Thyroid gland (tissue), 4 donors: Measurements from ENCODE around the gene FOXK1.

Source experiments
- CTCF ChIP-seq, 6 experiments: fragments of 200-600 bp in 3 of 6; fragments of 450-650 bp in 3 of 6; sonication (generic) in 3 of 6; IDR thresholded peaks; one replicate each; pipeline ENCODE4 v1.5.1; 2016 to 2019; ENCODE audit warnings: antibody characterized with exemption in 6 of 6, mild to moderate bottlenecking in 2 of 6, inconsistent platforms in 1 of 6, moderate library complexity in 1 of 6
- POLR2A ChIP-seq, 2 donors: fragments of 450-650 bp; IDR thresholded peaks; one replicate each; pipeline ENCODE4 v1.6.1; 2017; ENCODE audit warnings: antibody characterized with exemption in 2 of 2, mild to moderate bottlenecking in 2 of 2, moderate library complexity in 1 of 2

DNA sequence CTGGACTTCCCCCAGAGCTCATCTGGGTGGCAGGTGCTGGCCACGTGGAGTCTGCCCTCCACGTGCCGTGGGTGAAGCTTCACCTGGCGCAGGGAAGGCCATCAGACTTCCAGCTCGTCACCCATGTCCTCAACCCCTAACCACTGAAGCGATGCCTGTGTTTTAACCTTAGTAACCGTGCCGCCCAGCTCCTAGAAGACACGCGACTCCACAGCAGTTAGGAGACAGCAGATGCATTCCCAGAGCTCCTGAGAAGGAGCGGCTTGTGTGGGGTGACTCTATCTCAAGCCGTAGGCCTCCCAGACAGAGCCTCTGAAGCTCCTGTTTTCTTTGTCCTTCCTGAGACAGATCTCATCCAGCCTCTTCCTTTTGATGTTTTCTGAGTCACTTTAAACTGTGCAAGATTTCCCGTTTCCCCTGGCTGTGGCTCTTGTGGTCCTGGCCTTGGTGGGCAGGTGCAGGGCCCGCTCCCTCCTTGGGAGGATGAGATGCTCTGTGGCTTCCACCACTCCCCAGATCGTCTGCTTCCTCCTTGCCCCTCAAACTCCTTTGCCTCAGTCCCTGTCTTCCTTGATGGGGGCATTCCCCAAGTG, 51.9 kb downstream of the FOXK1 start:
- TF ChIP-seq CTCF (IDR thresholded peaks at IDR 0.05) (no peak), POLR2A (IDR thresholded peaks at IDR 0.05) (no peak)
